Mucosa of descending colon (tissue), 3 donors: ENCODE measurements around the gene KAZN. TPM values are rescaled to one million over a fixed set of nuclear protein-coding genes. Genes with fewer than 3 reads are reported as not detected.

Source experiments
- ATAC-seq: fragments of 200-7000 bp; cut with Tn5 transposase; one replicate; pipeline ENCODE4 v1.9.1; 2020; ENCODE audit warnings: mild to moderate bottlenecking, moderate library complexity
- DNase-seq, 3 donors: peaks; one replicate each; pipeline ENCODE4 v3.0.0-alpha.2; 2020
- H3K36me3 ChIP-seq: fragments of 200-600 bp; one replicate; pipeline ENCODE4 v1.8.0; 2021; ENCODE audit warnings: low read depth, mild to moderate bottlenecking
- H3K4me1 ChIP-seq: fragments of 200-600 bp; one replicate; pipeline ENCODE4 v1.8.0; 2021; ENCODE audit warnings: low read depth, mild to moderate bottlenecking
- H3K4me3 ChIP-seq: fragments of 200-600 bp; one replicate; pipeline ENCODE4 v1.8.0; 2021; ENCODE audit warnings: mild to moderate bottlenecking
- H3K9me3 ChIP-seq: fragments of 200-600 bp; one replicate; pipeline ENCODE4 v1.8.0; 2021; ENCODE audit warnings: mild to moderate bottlenecking
- intact Hi-C, 2 donors: fragments of 100-400 bp; cut with DNase I in 1 of 2; cut with micrococcal nuclease in 1 of 2; formaldehyde crosslinking; loops; one replicate each; pipeline versions ENCODE4 v1.11.0 to v1.11.1; 2022; cut with DNase I, micrococcal nuclease
- total RNA-seq, 3 donors: library from RNA; stranded (reverse); fragmentation: NEBNext Ultra II Directional in 2 of 3; extraction: Animal tissue kit (Norgen Biotek cat#: 25700) in 2 of 3; gene quantifications; one replicate each; pipeline versions ENCODE4 v1.2.1 to v1.2.4, GENCODE V29; 2021 to 2023
- TF ChIP-seq, protein P1 (sequence below): fragments of 200-600 bp; IDR thresholded peaks from one replicate; pipeline ENCODE4 v1.8.0; 2022; ENCODE audit warnings: antibody characterized with exemption, mild to moderate bottlenecking
- donor health status: DM: no; HTN: no; CAD: no; lungs with moderate emphysema.
- donor health status: DM: no; HTN: no; CAD: no.
- donor health status: DM: no; HTN: yes; CAD: no.

The KAZN gene
- total RNA-seq, 3 donors from 2014 or later, result 9.7 to 21.9 (median 15.8) TPM

DNA sequence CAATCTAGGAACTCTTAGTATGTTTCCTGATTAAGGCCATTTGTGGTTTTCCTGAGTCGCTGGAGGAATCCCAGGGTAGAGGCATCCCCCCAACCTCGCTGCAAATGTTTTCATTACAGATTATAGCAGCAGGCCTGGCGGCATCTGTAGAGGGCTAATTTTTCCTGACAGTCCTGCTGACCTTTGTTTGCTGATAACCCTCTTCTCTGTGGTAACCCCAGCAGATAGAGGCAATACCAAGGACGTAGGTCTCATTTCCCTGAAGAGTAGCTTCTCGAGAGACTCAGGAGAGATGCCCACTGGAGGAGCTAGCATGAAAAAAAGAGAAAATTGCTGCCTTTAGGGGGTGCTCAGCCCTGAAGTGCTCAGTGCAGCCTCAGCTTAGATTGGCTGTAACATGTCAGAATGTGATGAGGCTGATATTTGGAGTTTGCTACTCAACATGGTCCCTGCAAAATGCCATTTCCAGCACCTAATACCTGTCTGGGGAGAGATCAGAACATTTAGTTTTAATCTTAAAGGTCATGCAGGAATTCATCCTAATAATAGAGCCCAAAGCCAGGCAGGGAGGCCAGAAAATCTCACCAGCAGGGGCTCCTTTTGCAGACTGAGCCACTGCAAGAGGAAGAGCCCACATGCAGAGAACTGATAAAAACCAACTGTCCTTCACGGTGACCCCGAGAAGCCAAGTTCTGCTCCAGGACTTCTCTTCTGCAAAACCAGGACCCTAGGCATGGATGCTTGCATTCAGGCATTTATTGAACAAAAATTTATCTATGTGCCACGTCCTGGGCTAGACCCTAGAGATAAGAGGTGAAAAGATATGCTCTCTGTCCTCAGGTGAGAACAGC is 184.5 kb downstream of the KAZN start:
- Histone ChIP-seq H3K4me3 (no peak overlapping the region), H3K9me3 (no peaks in the 10 kb centered on the region), H3K4me1 (no peaks in the 10 kb centered on the region), H3K36me3 (no peaks in the 10 kb centered on the region)
- TF ChIP-seq, protein P1, sequence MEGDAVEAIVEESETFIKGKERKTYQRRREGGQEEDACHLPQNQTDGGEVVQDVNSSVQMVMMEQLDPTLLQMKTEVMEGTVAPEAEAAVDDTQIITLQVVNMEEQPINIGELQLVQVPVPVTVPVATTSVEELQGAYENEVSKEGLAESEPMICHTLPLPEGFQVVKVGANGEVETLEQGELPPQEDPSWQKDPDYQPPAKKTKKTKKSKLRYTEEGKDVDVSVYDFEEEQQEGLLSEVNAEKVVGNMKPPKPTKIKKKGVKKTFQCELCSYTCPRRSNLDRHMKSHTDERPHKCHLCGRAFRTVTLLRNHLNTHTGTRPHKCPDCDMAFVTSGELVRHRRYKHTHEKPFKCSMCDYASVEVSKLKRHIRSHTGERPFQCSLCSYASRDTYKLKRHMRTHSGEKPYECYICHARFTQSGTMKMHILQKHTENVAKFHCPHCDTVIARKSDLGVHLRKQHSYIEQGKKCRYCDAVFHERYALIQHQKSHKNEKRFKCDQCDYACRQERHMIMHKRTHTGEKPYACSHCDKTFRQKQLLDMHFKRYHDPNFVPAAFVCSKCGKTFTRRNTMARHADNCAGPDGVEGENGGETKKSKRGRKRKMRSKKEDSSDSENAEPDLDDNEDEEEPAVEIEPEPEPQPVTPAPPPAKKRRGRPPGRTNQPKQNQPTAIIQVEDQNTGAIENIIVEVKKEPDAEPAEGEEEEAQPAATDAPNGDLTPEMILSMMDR, result no peak
- intact Hi-C loops, result no loop called here
- DNase-seq (no peak), ATAC-seq (no peak)

DNA sequence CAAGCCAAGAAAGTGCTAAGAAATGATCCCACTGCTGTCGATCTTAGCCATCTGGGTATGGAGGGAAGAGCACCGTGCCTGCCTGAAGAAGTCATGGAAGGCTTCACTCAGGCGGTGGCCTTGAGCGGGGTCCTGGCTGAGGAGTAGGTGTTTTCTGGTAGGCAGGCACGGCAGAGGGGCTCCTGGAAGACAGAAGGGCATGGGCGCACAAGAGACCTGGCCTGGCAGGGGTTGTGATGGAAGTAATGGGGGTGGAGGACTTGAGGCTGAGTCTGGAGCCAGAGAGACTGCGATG is 185.1 kb downstream of the KAZN start:
- ATAC-seq, result no peak
- no peak for DNase-seq
- Histone ChIP-seq H3K4me1 (no peaks in the 10 kb centered on the region), H3K4me3 (no peak overlapping the region), H3K36me3 (no peaks in the 10 kb centered on the region), H3K9me3 (no peaks in the 10 kb centered on the region)
- intact Hi-C loops, result no loop called here
- TF ChIP-seq, protein P1, result no peak

DNA sequence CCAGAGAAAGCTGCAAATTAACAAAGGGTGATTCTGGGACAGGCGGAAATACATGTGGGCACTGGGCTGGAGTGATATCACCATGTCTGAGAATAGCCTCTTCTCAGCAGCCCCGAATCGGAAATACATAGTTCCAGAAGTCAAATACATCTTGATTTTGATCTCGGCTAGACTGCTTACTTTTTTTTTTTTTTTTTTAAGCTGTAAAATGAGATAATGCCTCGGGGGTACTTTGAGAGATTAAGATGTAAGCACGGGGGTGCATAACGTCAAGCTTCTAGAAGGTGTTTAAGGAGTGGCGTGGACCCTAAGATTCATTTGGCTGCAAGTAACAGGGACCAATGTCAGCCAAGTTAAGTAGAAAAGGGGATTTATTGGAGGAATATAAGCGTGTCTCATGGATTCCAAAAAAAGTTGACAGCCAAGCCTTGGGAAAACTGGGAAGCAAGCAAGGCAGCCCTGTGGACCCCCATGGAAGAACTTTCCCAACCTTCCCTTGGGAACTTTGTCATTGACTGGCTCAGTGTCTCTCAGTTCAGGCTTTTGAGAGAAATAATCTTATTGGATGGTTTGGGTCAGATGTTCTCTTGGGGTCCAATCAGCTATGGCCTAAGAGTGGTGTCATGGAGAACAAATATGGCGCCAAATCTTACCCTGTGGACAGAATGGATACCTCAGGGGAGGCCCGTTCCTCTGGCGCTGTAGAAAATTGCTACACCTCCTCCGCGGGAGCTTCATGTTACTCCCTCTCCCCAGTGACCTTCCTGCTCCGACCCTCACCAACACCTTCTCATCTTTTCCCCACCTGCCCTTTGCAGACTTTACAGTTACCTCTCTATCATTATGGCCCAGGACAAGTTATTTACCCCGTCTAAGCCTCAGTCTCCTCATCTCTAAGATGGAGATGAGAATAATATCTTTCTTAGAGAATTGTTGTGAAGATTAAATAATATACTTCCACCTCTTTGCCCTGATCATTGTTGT is 186.6 kb downstream of the KAZN start:
- Histone ChIP-seq H3K4me3 (no peak overlapping the region), H3K4me1 (no peaks in the 10 kb centered on the region), H3K9me3 (no peaks in the 10 kb centered on the region), H3K36me3 (no peaks in the 10 kb centered on the region)
- intact Hi-C loops, result no loop called here
- ATAC-seq, result no peak
- DNase-seq, result no peak
- TF ChIP-seq, protein P1, result no peak

DNA sequence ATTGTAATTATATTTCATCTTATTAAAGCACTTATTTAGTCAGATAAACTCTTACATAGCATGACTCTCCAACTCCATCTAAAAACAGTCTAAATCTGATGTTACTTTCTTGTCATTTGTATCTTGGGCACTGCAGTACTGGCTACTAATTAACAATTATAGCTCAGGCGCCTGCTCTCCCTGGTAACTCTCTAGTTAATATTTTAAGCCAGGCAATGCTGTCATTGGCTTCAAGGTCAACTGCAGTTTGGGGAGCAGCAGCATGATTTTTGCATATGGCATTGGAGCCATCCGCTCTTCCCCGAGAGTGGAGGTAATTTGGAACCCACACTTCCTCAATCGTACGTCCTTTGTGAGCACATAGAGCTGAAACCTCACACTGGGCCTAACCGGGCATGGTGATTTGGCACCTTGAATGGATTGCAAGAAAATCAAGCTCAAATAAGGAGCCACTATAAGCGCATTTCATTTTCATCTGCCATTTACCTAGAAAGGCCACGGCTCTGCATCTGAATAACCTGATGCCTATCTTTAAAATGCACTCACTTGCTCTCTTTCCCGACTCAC is 187.7 kb downstream of the KAZN start:
- Histone ChIP-seq H3K4me1 (no peaks in the 10 kb centered on the region), H3K4me3 (no peak overlapping the region), H3K36me3 (no peaks in the 10 kb centered on the region), H3K9me3 (no peaks in the 10 kb centered on the region)
- TF ChIP-seq, protein P1, result no peak
- ATAC-seq (no peak), DNase-seq (no peak)
- intact Hi-C loops, result no loop called here

DNA sequence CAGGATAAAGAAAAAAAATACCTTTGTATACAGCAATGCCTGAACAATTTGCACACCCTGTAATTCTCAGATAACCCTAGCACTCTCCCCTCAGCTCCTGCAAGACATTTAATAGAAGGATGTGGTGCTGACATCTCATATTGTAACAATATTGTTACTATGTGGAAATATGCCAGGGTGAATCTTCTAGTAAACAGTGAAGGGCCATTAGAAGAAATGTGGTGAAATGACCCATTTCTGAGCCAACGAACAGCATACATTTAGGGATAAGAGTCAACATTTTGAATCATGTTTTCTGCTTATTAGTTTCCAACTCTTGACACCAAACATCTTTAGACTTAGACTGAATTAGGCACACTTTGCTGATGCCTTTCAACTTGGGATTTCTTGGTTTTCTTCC is 188.2 kb downstream of the KAZN start:
- ATAC-seq, result no peak
- H3K4me3 ChIP-seq, result no peak overlapping the region
- no peak for DNase-seq
- no peaks in the 10 kb centered on the region for H3K36me3 ChIP-seq
- TF ChIP-seq, protein P1, result no peak
- H3K4me1 ChIP-seq, result no peaks in the 10 kb centered on the region
- intact Hi-C loops, result no loop called here
- H3K9me3 ChIP-seq, result no peaks in the 10 kb centered on the region
